Measurements from ENCODE around the gene CC2D2B. TPM values are rescaled to one million over a fixed set of nuclear protein-coding genes. Genes with fewer than 3 reads are reported as not detected.

Gene CC2D2B
- polyA plus RNA-seq, 3 donors: 0.08 to 1.8 TPM; not detected in 1

- Mint-ChIP-seq H3K36me3 (peaks cover 5 to 10% of the 10 kb centered on the region in 2 donors), H3K27ac (no peak overlapping the region), H3K9me3 (peaks cover 9 to 31% (median 23%) of the 10 kb centered on the region in 7 donors), H3K4me3 (no peak overlapping the region), H3K27me3 (ENCODE audit: low read depth in 3 of 3) (peaks cover 0 to 2% (median 0%) of the 10 kb centered on the region in 3 donors), H3K4me1 (peaks cover 9% of the 10 kb centered on the region)
- no CpG with 5 or more reads among the region's 2 CpGs for WGBS (ENCODE audit: insufficient coverage)
- Histone ChIP-seq H3K9ac (ENCODE audit: insufficient read depth, low read length, poor library complexity, severe bottlenecking) (no peak overlapping the region), H2AFZ (ENCODE audit: insufficient read depth, low read depth, low read length, poor library complexity, severe bottlenecking) (no peak overlapping the region), H4K20me1 (ENCODE audit: insufficient read depth, low read length) (no peaks in the 10 kb centered on the region), H3K4me1 (ENCODE audit: control insufficient read depth in 1 of 2, insufficient read depth in 2 of 2, low read length in 2 of 2) (no peaks in the 10 kb centered on the region), H3K27me3 (ENCODE audit: control insufficient read depth in 2 of 2, insufficient read depth in 2 of 2, low read length in 2 of 2) (no peaks in the 10 kb centered on the region), H3K27ac (ENCODE audit: low read depth in 1 of 2, low read length in 2 of 2) (no peak overlapping the region), H3K36me3 (replicated peaks in 1 of 2; ENCODE audit: control insufficient read depth in 1 of 2, insufficient read depth in 2 of 2, low read length in 2 of 2) (no peaks in the 10 kb centered on the region), H3K4me2 (replicated peaks; ENCODE audit: extremely low read depth, low read length, poor library complexity, severe bottlenecking) (no peak overlapping the region), H3K9me3 (replicated peaks in 1 of 2; ENCODE audit: control insufficient read depth in 1 of 2, insufficient read depth in 1 of 2, low read length in 2 of 2) (peaks cover 1 to 16% of the 10 kb centered on the region in 2 donors), H3K4me3 (replicated peaks in 1 of 3; ENCODE audit: low read depth in 2 of 3, low read length in 3 of 3) (no peak overlapping the region), H3K79me2 (ENCODE audit: insufficient read depth, low read length) (no peaks in the 10 kb centered on the region)
- TF ChIP-seq CTCF (IDR thresholded peaks at IDR 0.05): no peak
- intact Hi-C loops (cut with micrococcal nuclease): no loop called here
- no peak for DNase-seq
Observed at GRCh38 chr10:95935429-95935828, 27.7 kb downstream of the CC2D2B start.

- intact Hi-C loops (cut with micrococcal nuclease): no loop called here
- no peak overlapping the region for H3K4me2 ChIP-seq (replicated peaks; ENCODE audit: extremely low read depth, low read length, poor library complexity, severe bottlenecking)
- H2AFZ ChIP-seq (ENCODE audit: insufficient read depth, low read depth, low read length, poor library complexity, severe bottlenecking): no peak overlapping the region
- Mint-ChIP-seq H3K9me3 (peaks cover 3 to 15% (median 11%) of the 10 kb centered on the region in 7 donors), H3K4me1 (peaks cover 2% of the 10 kb centered on the region), H3K4me3 (no peak overlapping the region), H3K36me3 (peaks cover 0 to 4% of the 10 kb centered on the region in 2 donors), H3K27me3 (ENCODE audit: low read depth in 3 of 3) (peaks cover 0 to 2% (median 0%) of the 10 kb centered on the region in 3 donors), H3K27ac (no peak overlapping the region)
- H3K4me3 ChIP-seq (replicated peaks in 1 of 3; ENCODE audit: low read depth in 2 of 3, low read length in 3 of 3): no peak overlapping the region
- WGBS (ENCODE audit: insufficient coverage): no CpG with 5 or more reads among the region's 4 CpGs
- H3K4me1 ChIP-seq (ENCODE audit: control insufficient read depth in 1 of 2, insufficient read depth in 2 of 2, low read length in 2 of 2): no peaks in the 10 kb centered on the region
- no peak overlapping the region for H3K27ac ChIP-seq (ENCODE audit: low read depth in 1 of 2, low read length in 2 of 2)
- H3K79me2 ChIP-seq (ENCODE audit: insufficient read depth, low read length): no peaks in the 10 kb centered on the region
- H3K36me3 ChIP-seq (replicated peaks in 1 of 2; ENCODE audit: control insufficient read depth in 1 of 2, insufficient read depth in 2 of 2, low read length in 2 of 2): no peaks in the 10 kb centered on the region
- no peaks in the 10 kb centered on the region for H4K20me1 ChIP-seq (ENCODE audit: insufficient read depth, low read length)
- H3K27me3 ChIP-seq (ENCODE audit: control insufficient read depth in 2 of 2, insufficient read depth in 2 of 2, low read length in 2 of 2): no peaks in the 10 kb centered on the region
- TF ChIP-seq CTCF (IDR thresholded peaks at IDR 0.05): no peak
- H3K9ac ChIP-seq (ENCODE audit: insufficient read depth, low read length, poor library complexity, severe bottlenecking): no peak overlapping the region
- DNase-seq: no peak
- H3K9me3 ChIP-seq (replicated peaks in 1 of 2; ENCODE audit: control insufficient read depth in 1 of 2, insufficient read depth in 1 of 2, low read length in 2 of 2): peaks cover 5 to 6% of the 10 kb centered on the region in 2 donors
Observed at GRCh38 chr10:95941115-95941514, 33.3 kb downstream of the CC2D2B start.
